ENCODE measurements around the gene CEL. TPM values are rescaled to one million over a fixed set of nuclear protein-coding genes. Genes with fewer than 3 reads are reported as not detected.

Gene CEL
- total RNA-seq, 1 donor from 2014 or later: 0.74 TPM

GRCh38 chr9:133043449-133044035, 18.2 kb upstream of the CEL start:
- no peaks in the 10 kb centered on the region for H3K9me3 ChIP-seq
- DNase-seq (ENCODE audit: extremely low spot score in 2 of 2): no peak
- no peaks in the 10 kb centered on the region for H3K27me3 ChIP-seq
- H3K4me1 ChIP-seq: no peaks in the 10 kb centered on the region
- H3K27ac ChIP-seq: no peak overlapping the region
- H3K36me3 ChIP-seq: peaks cover 0 to 64% of the 10 kb centered on the region in 2 donors
- intact Hi-C loops (cut with DNase I): no loop called here
- no peak overlapping the region for H3K4me3 ChIP-seq
- TF ChIP-seq CTCF (IDR thresholded peaks at IDR 0.05) (no peak), POLR2A (IDR thresholded peaks at IDR 0.05) (no peak), POLR2AphosphoS5 (IDR thresholded peaks at IDR 0.05; ENCODE audit: insufficient read depth in 1 of 2, low read depth in 1 of 2) (no peak)

- TF ChIP-seq POLR2A (IDR thresholded peaks at IDR 0.05) (no peak), CTCF (IDR thresholded peaks at IDR 0.05) (no peak), POLR2AphosphoS5 (IDR thresholded peaks at IDR 0.05; ENCODE audit: insufficient read depth in 1 of 2, low read depth in 1 of 2) (no peak)
- Histone ChIP-seq H3K27ac (no peak overlapping the region), H3K36me3 (peaks cover 0 to 70% of the 10 kb centered on the region in 2 donors), H3K4me1 (no peaks in the 10 kb centered on the region), H3K9me3 (no peaks in the 10 kb centered on the region), H3K27me3 (no peaks in the 10 kb centered on the region), H3K4me3 (no peak overlapping the region)
- DNase-seq (ENCODE audit: extremely low spot score in 2 of 2): no peak
- intact Hi-C loops (cut with DNase I): no loop called here
Observed at GRCh38 chr9:133044125-133044524, 17.7 kb upstream of the CEL start.

- Histone ChIP-seq H3K9me3 (no peaks in the 10 kb centered on the region), H3K4me3 (no peak overlapping the region), H3K27ac (no peak overlapping the region), H3K36me3 (peaks cover 0 to 70% of the 10 kb centered on the region in 2 donors), H3K27me3 (no peaks in the 10 kb centered on the region), H3K4me1 (no peaks in the 10 kb centered on the region)
- no peak for DNase-seq (ENCODE audit: extremely low spot score in 2 of 2)
- no peak for TF ChIP-seq POLR2A (IDR thresholded peaks at IDR 0.05)
- no peak for TF ChIP-seq POLR2AphosphoS5 (IDR thresholded peaks at IDR 0.05; ENCODE audit: insufficient read depth in 1 of 2, low read depth in 1 of 2)
- TF ChIP-seq CTCF (IDR thresholded peaks at IDR 0.05): no peak
- intact Hi-C loops (cut with DNase I): no loop called here
Observed at GRCh38 chr9:133044661-133045060, 17.1 kb upstream of the CEL start.

- Histone ChIP-seq H3K36me3 (peaks cover 0 to 75% of the 10 kb centered on the region in 2 donors), H3K4me3 (no peak overlapping the region)
Observed at GRCh38 chr9:133045132-133045531, 16.6 kb upstream of the CEL start.

More at GRCh38 chr9:133045132-133045531, 16.6 kb upstream of the CEL start:
- Histone ChIP-seq H3K9me3 (no peaks in the 10 kb centered on the region), H3K4me1 (no peaks in the 10 kb centered on the region), H3K27ac (no peak overlapping the region), H3K27me3 (no peaks in the 10 kb centered on the region)
- intact Hi-C loops (cut with DNase I): no loop called here
- DNase-seq (ENCODE audit: extremely low spot score in 2 of 2): no peak
- TF ChIP-seq POLR2AphosphoS5 (IDR thresholded peaks at IDR 0.05; ENCODE audit: insufficient read depth in 1 of 2, low read depth in 1 of 2): no peak
- TF ChIP-seq POLR2A (IDR thresholded peaks at IDR 0.05): no peak
- no peak for TF ChIP-seq CTCF (IDR thresholded peaks at IDR 0.05)
